T-helper 2 cell treated with Interferon-gamma antibody and Interleukin-4, amounts not matched to agents 5 μg/mL and 100 μg/mL, for 36 hours (primary cell): ENCODE results near the gene CMTM8.
A peak's percentile ranks its signal among the peaks of the same experiment; 100 is the strongest.

Source experiments
- DNase-seq: peaks from one replicate; pipeline ENCODE4 v3.0.0; 2021; ENCODE audit warnings: low spot score
- H3K27ac Mint-ChIP-seq: one replicate; pipeline ENCODE4 v1.8.0; 2021; ENCODE audit warnings: mild to moderate bottlenecking, mixed read lengths
- H3K27me3 Mint-ChIP-seq: one replicate; pipeline ENCODE4 v1.8.0; 2021; ENCODE audit warnings: low read depth, mixed read lengths
- H3K36me3 Mint-ChIP-seq: one replicate; pipeline ENCODE4 v1.8.0; 2021; ENCODE audit warnings: low read depth, mixed read lengths
- H3K4me1 Mint-ChIP-seq: one replicate; pipeline ENCODE4 v1.8.0; 2021; ENCODE audit warnings: low read depth, mixed read lengths
- H3K4me3 Mint-ChIP-seq: one replicate; pipeline ENCODE4 v1.8.0; 2022; ENCODE audit warnings: mild to moderate bottlenecking, moderate library complexity, mixed read lengths
- H3K9me3 Mint-ChIP-seq: one replicate; pipeline ENCODE4 v1.8.0; 2021; ENCODE audit warnings: mixed read lengths

Gene CMTM8

GRCh38 chr3:32359766-32360492 is 121.4 kb downstream of the CMTM8 start:
- no peaks in the 10 kb centered on the region for H3K4me1 Mint-ChIP-seq
- no peaks in the 10 kb centered on the region for H3K9me3 Mint-ChIP-seq
- no peaks in the 10 kb centered on the region for H3K27me3 Mint-ChIP-seq
- no peak overlapping the region for H3K27ac Mint-ChIP-seq
- H3K36me3 Mint-ChIP-seq, result peaks cover 3% of the 10 kb centered on the region
- H3K4me3 Mint-ChIP-seq, result no peak overlapping the region
- no peak for DNase-seq

GRCh38 chr3:32360493-32360827 is 122.0 kb downstream of the CMTM8 start:
- H3K4me3 Mint-ChIP-seq, result no peak overlapping the region

GRCh38 chr3:32366638-32367397 is 128.3 kb downstream of the CMTM8 start:
- no peak overlapping the region for H3K4me3 Mint-ChIP-seq
- DNase-seq, result no peak
- H3K4me1 Mint-ChIP-seq, result peaks cover 20% of the 10 kb centered on the region
- H3K27me3 Mint-ChIP-seq, result no peaks in the 10 kb centered on the region
- peaks cover 6% of the 10 kb centered on the region for H3K36me3 Mint-ChIP-seq
- no peak overlapping the region for H3K27ac Mint-ChIP-seq
- H3K9me3 Mint-ChIP-seq, result no peaks in the 10 kb centered on the region

More at GRCh38 chr3:32360493-32360827, 122.0 kb downstream of the CMTM8 start:
- Mint-ChIP-seq H3K27ac (no peak overlapping the region), H3K27me3 (no peaks in the 10 kb centered on the region), H3K9me3 (no peaks in the 10 kb centered on the region), H3K4me1 (no peaks in the 10 kb centered on the region), H3K36me3 (peaks cover 3% of the 10 kb centered on the region)
- no peak for DNase-seq

DNA sequence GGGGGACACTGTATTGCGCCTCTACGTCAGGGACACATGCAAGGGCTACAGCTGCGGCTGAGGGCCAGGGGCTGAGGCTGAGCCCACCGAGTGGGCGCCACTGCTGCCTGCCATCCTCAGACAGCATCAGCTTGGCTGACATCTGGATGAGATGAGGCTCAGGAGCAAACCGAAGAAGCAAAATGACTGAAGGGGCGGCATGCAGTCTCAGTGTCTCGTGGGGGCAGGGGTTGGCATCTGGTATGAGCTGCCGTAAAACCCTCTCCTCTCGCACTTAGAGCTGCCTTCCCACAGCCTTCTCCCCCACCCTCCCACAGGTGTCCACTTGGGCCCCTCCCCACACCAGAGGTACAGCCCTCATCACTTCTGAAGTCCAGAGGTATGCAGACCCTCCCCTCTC is 129.0 kb downstream of the CMTM8 start:
- H3K4me3 Mint-ChIP-seq, result no peak overlapping the region
- H3K9me3 Mint-ChIP-seq, result no peaks in the 10 kb centered on the region
- H3K27ac Mint-ChIP-seq, result peak overlapping the region; percentile 26
- no peak for DNase-seq
- peaks cover 26% of the 10 kb centered on the region for H3K4me1 Mint-ChIP-seq
- no peaks in the 10 kb centered on the region for H3K27me3 Mint-ChIP-seq
- peaks cover 6% of the 10 kb centered on the region for H3K36me3 Mint-ChIP-seq

DNA sequence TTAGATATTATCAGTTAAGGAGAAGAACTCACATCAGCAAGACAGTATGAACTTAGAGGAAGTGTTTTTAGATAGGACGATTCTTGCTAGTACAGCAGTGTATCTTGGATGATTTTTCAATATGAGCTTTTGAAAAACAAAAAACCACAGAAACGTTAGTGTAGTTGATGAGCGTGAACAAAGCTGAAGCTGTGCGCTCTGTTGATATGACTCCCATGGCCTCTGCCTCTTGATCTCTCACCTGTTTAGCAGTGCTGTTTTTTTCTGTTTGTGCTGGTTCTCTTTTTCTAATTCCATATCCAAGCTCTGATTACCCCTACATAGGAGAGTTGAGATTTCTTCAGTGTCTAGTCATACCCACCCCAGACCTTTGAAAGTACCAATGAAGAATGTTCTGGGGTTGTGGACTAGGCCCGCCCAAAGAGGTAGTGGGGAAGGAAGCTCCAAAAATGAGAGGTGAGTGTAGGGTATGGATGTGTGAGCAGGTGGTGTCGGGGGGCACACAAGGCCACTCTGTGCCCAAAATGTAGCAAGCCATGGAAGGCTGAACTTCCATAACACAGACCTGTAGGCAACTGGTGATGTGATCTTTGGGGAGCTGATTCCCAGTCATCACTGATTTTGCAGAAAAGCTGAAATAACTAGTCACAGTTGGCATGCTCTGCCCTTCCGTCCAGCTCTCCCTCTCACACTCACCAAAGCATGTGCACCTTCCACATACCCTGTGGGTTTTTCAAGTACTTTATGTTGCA is 133.2 kb downstream of the CMTM8 start:
- Mint-ChIP-seq H3K27me3 (no peaks in the 10 kb centered on the region), H3K36me3 (peaks cover 6% of the 10 kb centered on the region), H3K4me3 (peak overlapping the region; percentile 61), H3K27ac (peak overlapping the region; percentile 95), H3K4me1 (peaks cover 49% of the 10 kb centered on the region), H3K9me3 (no peaks in the 10 kb centered on the region)
- DNase-seq, result no peak

DNA sequence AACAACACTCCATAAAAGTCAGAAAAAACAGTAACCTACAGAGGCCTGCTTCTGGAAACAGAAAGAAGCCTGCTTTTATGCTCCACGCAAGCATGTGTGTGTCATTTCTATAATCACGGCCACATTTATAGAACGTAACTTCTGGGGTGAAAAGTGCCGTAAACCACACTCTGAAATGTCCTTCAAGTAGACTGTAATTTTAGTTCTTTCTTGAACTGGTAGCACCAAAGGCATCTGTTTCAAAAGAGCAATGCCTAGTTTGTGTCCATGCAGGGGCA is 133.7 kb downstream of the CMTM8 start:
- Mint-ChIP-seq H3K27ac (peak overlapping the region; percentile 95), H3K36me3 (peaks cover 4% of the 10 kb centered on the region), H3K4me3 (peak overlapping the region; percentile 61), H3K9me3 (no peaks in the 10 kb centered on the region), H3K4me1 (peaks cover 44% of the 10 kb centered on the region), H3K27me3 (no peaks in the 10 kb centered on the region)
- DNase-seq, result no peak

DNA sequence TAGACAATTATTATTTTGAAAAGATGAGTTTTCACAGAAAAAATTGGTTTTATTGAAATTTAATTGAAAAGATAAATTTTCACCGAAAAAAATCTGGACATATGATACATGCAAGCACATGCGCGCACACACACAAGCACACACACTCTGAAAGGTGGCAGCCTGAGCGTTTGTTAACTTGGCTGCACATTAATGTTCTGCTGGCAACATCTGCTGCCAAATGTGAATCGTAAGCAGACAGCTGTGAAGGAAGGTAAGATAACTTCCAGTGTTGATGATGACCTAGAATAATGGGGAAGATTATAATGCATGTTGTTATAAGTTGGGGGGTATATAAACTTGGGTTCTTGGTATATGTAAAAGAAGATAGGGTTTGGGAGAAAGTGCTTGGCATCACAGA is 134.8 kb downstream of the CMTM8 start:
- no peaks in the 10 kb centered on the region for H3K9me3 Mint-ChIP-seq
- H3K4me3 Mint-ChIP-seq, result no peak overlapping the region
- H3K27ac Mint-ChIP-seq, result no peak overlapping the region
- H3K36me3 Mint-ChIP-seq, result peaks cover 4% of the 10 kb centered on the region
- no peak for DNase-seq
- peaks cover 41% of the 10 kb centered on the region for H3K4me1 Mint-ChIP-seq
- no peaks in the 10 kb centered on the region for H3K27me3 Mint-ChIP-seq

GRCh38 chr3:32373844-32374243 is 135.4 kb downstream of the CMTM8 start:
- no peak overlapping the region for H3K27ac Mint-ChIP-seq
- H3K4me3 Mint-ChIP-seq, result no peak overlapping the region
- no peaks in the 10 kb centered on the region for H3K27me3 Mint-ChIP-seq
- DNase-seq, result no peak
- peaks cover 4% of the 10 kb centered on the region for H3K36me3 Mint-ChIP-seq
- peaks cover 41% of the 10 kb centered on the region for H3K4me1 Mint-ChIP-seq
- no peaks in the 10 kb centered on the region for H3K9me3 Mint-ChIP-seq

DNA sequence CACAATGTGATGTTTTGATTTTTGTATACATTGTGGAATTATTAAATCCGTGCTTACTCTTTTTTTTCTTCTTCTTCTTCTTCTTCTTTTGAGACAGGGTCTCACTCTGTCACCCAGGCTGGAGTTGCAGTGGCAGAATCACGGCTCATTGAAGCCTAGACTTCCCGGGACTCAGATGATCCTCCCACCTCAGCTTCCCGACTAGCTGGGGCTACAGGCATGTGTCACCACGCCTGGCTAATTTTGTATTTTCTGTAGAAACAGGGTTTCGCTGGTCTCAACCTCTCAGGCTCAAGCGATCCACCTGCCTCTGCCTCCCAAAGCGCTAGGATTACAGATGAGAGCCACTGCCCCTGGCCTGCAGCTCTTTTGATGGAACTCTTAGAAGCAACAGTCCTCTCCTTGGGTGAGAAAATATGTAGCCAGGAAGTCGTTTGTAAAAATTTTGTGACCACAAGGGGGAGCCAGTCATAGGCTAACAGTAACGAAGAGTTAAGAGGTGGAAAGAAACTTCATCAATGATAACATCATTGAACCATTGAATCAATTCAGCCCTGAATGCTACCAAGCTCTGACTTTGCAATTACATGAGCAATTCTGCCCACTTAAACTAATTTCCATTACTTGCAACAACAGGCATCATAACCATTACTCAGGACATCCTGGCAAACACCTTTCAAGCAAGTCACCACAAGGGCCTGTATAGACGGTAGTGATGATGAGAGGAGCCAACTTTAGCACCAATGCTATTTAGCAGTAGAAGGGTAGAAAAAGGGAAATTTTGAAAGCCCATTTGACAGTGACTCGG is 136.5 kb downstream of the CMTM8 start:
- H3K36me3 Mint-ChIP-seq, result peaks cover 4% of the 10 kb centered on the region
- H3K27me3 Mint-ChIP-seq, result peaks cover 3% of the 10 kb centered on the region
- no peak overlapping the region for H3K4me3 Mint-ChIP-seq
- peak; percentile 59 for DNase-seq
- no peaks in the 10 kb centered on the region for H3K9me3 Mint-ChIP-seq
- peak overlapping the region; percentile 54 for H3K27ac Mint-ChIP-seq
- H3K4me1 Mint-ChIP-seq, result peaks cover 43% of the 10 kb centered on the region

GRCh38 chr3:32375596-32375930 is 137.1 kb downstream of the CMTM8 start:
- Mint-ChIP-seq H3K27me3 (peaks cover 6% of the 10 kb centered on the region), H3K27ac (peak overlapping the region; percentile 54), H3K9me3 (no peaks in the 10 kb centered on the region), H3K4me1 (peaks cover 41% of the 10 kb centered on the region), H3K4me3 (no peak overlapping the region), H3K36me3 (peaks cover 4% of the 10 kb centered on the region)
- no peak for DNase-seq

GRCh38 chr3:32376115-32376514 is 137.6 kb downstream of the CMTM8 start:
- Mint-ChIP-seq H3K9me3 (no peaks in the 10 kb centered on the region), H3K27me3 (peaks cover 6% of the 10 kb centered on the region), H3K27ac (no peak overlapping the region), H3K4me1 (peaks cover 38% of the 10 kb centered on the region), H3K4me3 (no peak overlapping the region), H3K36me3 (peaks cover 4% of the 10 kb centered on the region)
- no peak for DNase-seq

DNA sequence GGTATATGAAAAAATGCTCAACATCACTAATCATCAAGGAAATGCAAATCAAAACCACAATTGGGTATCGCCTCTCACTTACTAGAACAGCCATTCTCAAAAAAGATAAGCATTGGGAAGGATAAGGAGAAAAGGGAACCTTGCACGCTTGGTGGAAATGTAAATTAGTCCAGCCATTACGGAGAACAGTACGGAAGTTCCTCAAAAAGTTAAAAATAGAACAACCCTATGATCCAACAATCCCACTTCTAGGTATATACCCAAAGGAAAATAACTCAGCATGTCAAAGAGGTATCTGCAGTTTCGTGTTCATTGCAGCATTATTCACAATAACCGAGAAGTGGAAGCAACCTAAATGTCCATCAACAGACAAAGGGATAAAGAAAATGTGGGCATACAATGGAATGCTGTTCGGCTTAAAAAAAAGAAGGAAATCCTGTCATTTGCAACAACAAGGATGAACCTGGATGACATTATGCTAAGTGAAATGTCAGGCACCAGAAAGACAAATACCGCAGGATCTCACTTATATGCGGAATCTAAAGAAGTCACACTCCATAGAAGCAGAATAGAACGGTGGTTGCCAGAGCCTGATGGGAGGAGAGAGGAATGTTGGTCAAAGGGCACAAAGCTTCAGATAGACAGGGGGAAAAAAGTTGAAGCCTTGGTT is 141.5 kb downstream of the CMTM8 start:
- H3K9me3 Mint-ChIP-seq, result no peaks in the 10 kb centered on the region

GRCh38 chr3:32381922-32382321 is 143.4 kb downstream of the CMTM8 start:
- Mint-ChIP-seq H3K27me3 (peaks cover 6% of the 10 kb centered on the region), H3K4me1 (peaks cover 7% of the 10 kb centered on the region), H3K9me3 (no peaks in the 10 kb centered on the region), H3K4me3 (no peak overlapping the region), H3K36me3 (no peaks in the 10 kb centered on the region), H3K27ac (no peak overlapping the region)
- DNase-seq, result no peak

More for the DNA sequence above, 141.5 kb downstream of the CMTM8 start:
- DNase-seq, result no peak
- no peak overlapping the region for H3K4me3 Mint-ChIP-seq
- H3K27ac Mint-ChIP-seq, result no peak overlapping the region
- peaks cover 14% of the 10 kb centered on the region for H3K4me1 Mint-ChIP-seq
- peaks cover 6% of the 10 kb centered on the region for H3K27me3 Mint-ChIP-seq
- no peaks in the 10 kb centered on the region for H3K36me3 Mint-ChIP-seq
